Stomach (tissue), 9 donors: ENCODE results near the gene ICE1. TPM values are rescaled to one million over a fixed set of nuclear protein-coding genes. Genes with fewer than 3 reads are reported as not detected.

Source experiments
- DNase-seq, 2 donors: peaks; one replicate each; pipeline versions ENCODE4 v3.0.0 to v3.0.0-alpha.2; 2013 to 2019
- H3K27ac ChIP-seq, 5 donors: fragments of 200-600 bp in 4 of 5; sonication (generic) in 4 of 5; one replicate each; pipeline ENCODE4 v1.5.1; 2013 to 2019; ENCODE audit warnings: mild to moderate bottlenecking in 1 of 5, moderate library complexity in 1 of 5
- H3K27me3 ChIP-seq, 3 donors: fragments of 200-600 bp; sonication (generic); one replicate each; pipeline ENCODE4 v1.5.1; 2017 to 2019; ENCODE audit warnings: mixed run types in 1 of 3
- H3K36me3 ChIP-seq, 4 donors: fragments of 200-600 bp; sonication (generic); 1 replicate in 3 of 4; 2 replicates in 1 of 4; pipeline ENCODE4 v1.5.1; 2016 to 2019
- H3K4me1 ChIP-seq, 4 donors: fragments of 200-600 bp; sonication (generic); one replicate each; pipeline ENCODE4 v1.5.1; 2016 to 2019
- H3K4me3 ChIP-seq, 4 donors: fragments of 200-600 bp; sonication (generic) in 3 of 4; one replicate each; pipeline ENCODE4 v1.5.1; 2016 to 2019; ENCODE audit warnings: mild to moderate bottlenecking in 1 of 4
- H3K9me3 ChIP-seq, 4 donors: fragments of 200-600 bp; sonication (generic); one replicate each; pipeline ENCODE4 v1.5.1; 2016 to 2019
- CTCF ChIP-seq, 7 experiments: fragments of 450-650 bp in 4 of 7; fragments of 200-600 bp in 3 of 7; sonication (generic) in 3 of 7; IDR thresholded peaks; one replicate each; pipeline ENCODE4 v1.5.1; 2016 to 2019; ENCODE audit warnings: antibody characterized with exemption in 7 of 7, control low read depth in 2 of 7, mild to moderate bottlenecking in 1 of 7
- EP300 ChIP-seq: sonication (generic); formaldehyde crosslinking; IDR thresholded peaks from one replicate; pipeline ENCODE4 v1.6.1; 2017; ENCODE audit warnings: antibody characterized with exemption
- POLR2A ChIP-seq, 4 donors: fragments of 450-650 bp; IDR thresholded peaks; one replicate each; pipeline ENCODE4 v1.6.1; 2016; ENCODE audit warnings: antibody characterized with exemption in 4 of 4, control low read depth in 2 of 4, mild to moderate bottlenecking in 1 of 4, moderate library complexity in 1 of 4
- POLR2AphosphoS5 ChIP-seq, 3 donors: sonication (generic); formaldehyde crosslinking; IDR thresholded peaks; one replicate each; pipeline ENCODE4 v1.6.1; 2016; ENCODE audit warnings: antibody characterized with exemption in 3 of 3
- WGBS, 5 donors: extraction: QIAGEN DNeasy Blood & Tissue Kit in 3 of 5; methylation state at CpG; one replicate each; pipeline versions ENCODE4 v1.1.5 to v1.1.7; 2013 to 2018; 5-methylcytosine and 5-hydroxymethylcytosine counted together
- intact Hi-C: fragments of 100-400 bp; cut with DNase I; formaldehyde crosslinking; loops from one replicate; pipeline ENCODE4 v1.15.1; 2023; ENCODE audit warnings: low total_unique reads
- polyA plus RNA-seq, 3 donors: library from polyadenylated mRNA; stranded (reverse); fragments of 200-250 nt; gene quantifications; one replicate each; pipeline ENCODE4 v1.2.3, GENCODE V29; 2013
- total RNA-seq, 5 donors: library from RNA; depleted of rRNA; stranded (reverse); fragments of >200 nt; gene quantifications; one replicate each; pipeline versions ENCODE4 v1.1.0 to v1.2.3, GENCODE V29; 2014 to 2016
- donor health status: healthy with polysubstance abuse.
- donor health status: Bipolar disorder and iron deficiency.
- donor health status: healthy.

The ICE1 gene
- total and polyA plus RNA-seq, 8 donors, result 4.0 to 44.1 (median 16.7) TPM

GRCh38 chr5:5374009-5374715, 48.3 kb upstream of the ICE1 start:
- no peaks in the 10 kb centered on the region for H3K4me1 ChIP-seq
- intact Hi-C loops, result no loop called here
- 57 to 74% (median 65%) methylated on average over 6 of the region's 6 CpGs for WGBS, 5 donors
- H3K27me3 ChIP-seq, result no peaks in the 10 kb centered on the region
- no peaks in the 10 kb centered on the region for H3K36me3 ChIP-seq
- H3K27ac ChIP-seq, result no peak overlapping the region
- no peak for DNase-seq
- no peak for TF ChIP-seq EP300
- no peak for TF ChIP-seq CTCF (IDR thresholded peaks at IDR 0.05)
- no peak for TF ChIP-seq POLR2A (IDR thresholded peaks at IDR 0.05)
- no peak for TF ChIP-seq POLR2AphosphoS5 (IDR thresholded peaks at IDR 0.05)
- H3K9me3 ChIP-seq, result no peaks in the 10 kb centered on the region
- H3K4me3 ChIP-seq, result no peak overlapping the region

GRCh38 chr5:5377780-5378179, 44.7 kb upstream of the ICE1 start:
- WGBS, 5 donors, result 82 to 96% (median 89%) methylated on average over 6 of the region's 6 CpGs
- TF ChIP-seq POLR2A (IDR thresholded peaks at IDR 0.05) (no peak), EP300 (no peak), POLR2AphosphoS5 (IDR thresholded peaks at IDR 0.05) (no peak), CTCF (IDR thresholded peaks at IDR 0.05) (no peak)
- intact Hi-C loops, result no loop called here

GRCh38 chr5:5378531-5378930, 43.9 kb upstream of the ICE1 start:
- Histone ChIP-seq H3K4me1 (no peaks in the 10 kb centered on the region), H3K36me3 (no peaks in the 10 kb centered on the region), H3K9me3 (no peaks in the 10 kb centered on the region), H3K27me3 (no peaks in the 10 kb centered on the region), H3K27ac (no peak overlapping the region), H3K4me3 (no peak overlapping the region)
- TF ChIP-seq CTCF (IDR thresholded peaks at IDR 0.05) (no peak), EP300 (no peak), POLR2A (IDR thresholded peaks at IDR 0.05) (no peak), POLR2AphosphoS5 (IDR thresholded peaks at IDR 0.05) (no peak)
- 82 to 92% (median 87%) methylated on average over 3 of the region's 3 CpGs for WGBS, 5 donors
- intact Hi-C loops, result no loop called here
- DNase-seq, result no peak

More at GRCh38 chr5:5377780-5378179, 44.7 kb upstream of the ICE1 start:
- Histone ChIP-seq H3K9me3 (no peaks in the 10 kb centered on the region), H3K36me3 (no peaks in the 10 kb centered on the region), H3K27me3 (no peaks in the 10 kb centered on the region), H3K4me1 (no peaks in the 10 kb centered on the region), H3K27ac (no peak overlapping the region), H3K4me3 (no peak overlapping the region)
- no peak for DNase-seq

GRCh38 chr5:5380298-5380697, 42.2 kb upstream of the ICE1 start:
- no peak for DNase-seq
- no peak for TF ChIP-seq CTCF (IDR thresholded peaks at IDR 0.05)
- TF ChIP-seq POLR2AphosphoS5 (IDR thresholded peaks at IDR 0.05), result no peak
- TF ChIP-seq EP300, result no peak
- no peak for TF ChIP-seq POLR2A (IDR thresholded peaks at IDR 0.05)
- no peaks in the 10 kb centered on the region for H3K9me3 ChIP-seq
- H3K36me3 ChIP-seq, result no peaks in the 10 kb centered on the region
- H3K27ac ChIP-seq, result no peak overlapping the region
- intact Hi-C loops, result no loop called here
- no peaks in the 10 kb centered on the region for H3K27me3 ChIP-seq
- H3K4me1 ChIP-seq, result no peaks in the 10 kb centered on the region
- WGBS, 5 donors, result 85 to 93% (median 89%) methylated on average over 6 of the region's 6 CpGs
- H3K4me3 ChIP-seq, result no peak overlapping the region
